GM15510 (cell line): ENCODE data around the gene DUS1L.

Source experiments
- POLR2A ChIP-seq: IDR thresholded peaks from 3 replicates; pipeline ENCODE4 v1.6.1; 2011; ENCODE audit warnings: borderline replicate concordance; ENCODE audit not compliant: insufficient read length; ENCODE audit errors: extremely low read depth

The DUS1L gene

DNA sequence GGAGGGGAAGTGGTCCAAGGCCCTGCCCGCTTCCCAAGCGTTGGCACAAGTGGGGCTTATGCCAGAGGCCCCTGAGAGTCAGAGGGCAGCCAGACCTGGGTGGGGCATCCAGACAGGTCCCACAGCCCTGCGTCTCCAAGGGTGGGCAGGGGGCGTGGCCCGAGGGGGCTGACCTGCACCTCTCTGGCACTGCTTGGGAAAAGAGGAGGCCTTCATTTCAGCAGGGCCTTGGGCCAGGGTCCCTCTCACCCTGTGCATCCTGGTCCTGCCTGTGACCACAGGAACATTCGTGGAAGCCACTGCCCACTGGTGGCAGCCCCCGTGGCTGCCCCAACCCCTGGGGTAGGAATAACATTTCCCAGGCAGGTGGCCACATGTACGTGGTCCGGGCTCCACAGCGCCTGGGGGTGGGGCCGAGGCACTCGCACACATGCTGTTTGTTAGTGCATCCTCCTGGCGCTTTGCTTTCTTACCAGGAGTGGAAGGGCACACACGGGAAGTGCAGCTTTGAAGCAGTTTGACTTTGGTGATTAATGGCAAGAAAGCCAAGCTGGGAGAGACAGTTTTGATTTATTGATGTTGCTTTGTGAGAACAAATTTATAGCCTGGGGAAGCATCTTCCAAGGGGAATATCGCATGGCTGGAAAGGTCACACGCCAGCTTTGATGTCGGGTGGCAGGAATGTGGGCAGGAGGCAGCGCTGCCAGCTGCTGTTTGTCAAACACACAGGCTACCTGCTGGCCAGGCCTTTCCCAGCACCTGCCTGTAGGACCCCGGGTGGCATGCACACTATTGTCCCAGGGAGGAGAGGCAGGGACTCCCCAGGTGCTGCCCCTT, 47.2 kb downstream of the DUS1L start:
- TF ChIP-seq POLR2A, result no peak

DNA sequence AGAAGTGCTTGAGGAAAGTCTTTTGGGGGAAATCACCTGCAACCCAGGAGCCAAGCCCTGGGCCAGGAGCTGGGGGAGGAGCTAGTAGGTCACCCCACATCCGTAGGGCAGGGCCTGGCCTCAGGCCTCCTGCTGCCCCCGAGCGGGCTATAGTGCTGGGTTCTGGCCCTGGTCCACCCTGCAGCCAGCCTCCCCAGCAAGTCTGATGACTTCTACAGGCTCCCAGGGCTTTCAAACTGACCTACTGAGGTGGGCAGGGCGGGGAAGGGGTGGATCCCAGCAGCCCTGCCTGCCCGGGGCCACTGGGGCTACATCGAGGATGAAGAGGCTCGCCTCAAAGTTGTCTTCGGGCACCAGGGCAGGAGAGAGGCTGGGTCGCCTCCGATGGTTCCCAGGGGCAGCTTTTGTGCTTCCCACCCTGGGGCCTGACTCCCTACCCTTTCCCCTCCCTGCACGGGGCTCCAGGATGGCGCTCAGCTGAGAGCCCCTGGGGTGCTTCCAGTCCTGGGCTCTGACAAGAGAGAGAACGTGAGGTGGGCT, 47.9 kb downstream of the DUS1L start:
- TF ChIP-seq POLR2A, result no peak

DNA sequence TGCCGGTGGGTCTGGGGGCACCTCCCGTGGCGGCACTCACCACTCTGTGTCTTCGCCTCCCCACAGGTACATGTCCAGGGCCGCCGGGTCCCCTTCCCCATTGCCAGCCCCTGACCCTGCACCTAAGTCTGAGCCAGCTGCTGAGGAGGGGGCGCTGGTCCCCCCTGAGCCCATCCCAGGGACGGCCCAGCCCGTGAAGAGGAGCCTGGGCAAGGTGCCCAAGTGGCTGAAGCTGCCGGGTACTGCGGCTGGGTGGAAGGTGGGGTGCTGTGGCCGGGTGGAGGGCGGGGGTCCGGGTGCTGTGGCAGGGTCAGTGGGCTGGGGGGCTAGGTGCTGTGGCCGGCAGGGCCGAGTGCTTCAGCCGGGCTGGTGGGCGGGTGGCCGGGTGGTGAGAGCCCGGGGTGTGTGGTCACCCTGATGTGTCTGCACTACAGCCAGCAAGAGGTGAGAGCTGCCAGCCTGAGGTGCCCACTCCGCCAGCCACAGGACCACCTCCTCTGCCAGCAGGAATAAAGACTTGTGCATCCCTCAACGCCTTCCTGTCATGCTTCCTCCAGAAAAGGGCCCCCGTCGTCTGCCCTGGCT, 48.6 kb downstream of the DUS1L start:
- TF ChIP-seq POLR2A, result no peak

DNA sequence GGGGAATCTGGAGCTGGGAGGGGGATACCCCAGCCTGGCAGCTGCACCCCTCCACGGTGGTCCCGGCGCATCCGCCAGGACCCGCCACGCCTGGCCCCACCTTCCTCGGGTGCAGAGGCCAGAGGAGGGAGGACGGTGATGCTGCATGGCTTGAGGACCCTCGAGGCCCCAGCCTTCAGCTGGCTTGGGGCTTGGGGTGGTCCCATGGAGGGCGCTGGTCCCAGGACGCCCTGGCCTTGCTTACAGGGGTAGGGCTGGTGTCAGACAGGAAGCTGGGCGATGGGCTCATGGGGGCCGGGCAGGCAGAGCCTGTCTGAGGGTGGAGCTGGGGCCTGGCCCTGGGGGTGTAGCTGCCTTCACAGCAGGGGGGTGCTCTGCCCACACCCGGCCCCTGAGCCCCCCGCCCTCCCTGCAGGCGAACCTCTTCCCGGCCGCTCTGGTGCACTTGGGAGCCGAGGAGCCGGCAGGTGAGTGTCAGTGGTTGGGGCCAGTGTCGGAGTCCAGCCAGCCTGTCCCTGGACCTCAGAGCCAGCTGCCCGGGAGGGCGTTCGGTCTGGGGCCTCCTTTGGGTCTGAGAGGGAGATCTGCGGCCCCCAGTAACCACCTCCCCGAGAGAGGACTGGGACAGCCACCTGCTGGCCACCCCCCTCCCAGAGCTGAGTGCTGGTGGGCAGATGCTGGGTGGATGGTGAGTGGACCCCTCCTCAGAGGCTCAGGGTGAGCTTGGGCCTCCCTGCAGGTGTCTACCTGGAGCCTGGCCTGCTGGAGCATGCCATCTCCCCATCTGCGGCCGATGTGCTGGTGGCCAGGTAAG, 49.3 kb downstream of the DUS1L start:
- no peak for TF ChIP-seq POLR2A

DNA sequence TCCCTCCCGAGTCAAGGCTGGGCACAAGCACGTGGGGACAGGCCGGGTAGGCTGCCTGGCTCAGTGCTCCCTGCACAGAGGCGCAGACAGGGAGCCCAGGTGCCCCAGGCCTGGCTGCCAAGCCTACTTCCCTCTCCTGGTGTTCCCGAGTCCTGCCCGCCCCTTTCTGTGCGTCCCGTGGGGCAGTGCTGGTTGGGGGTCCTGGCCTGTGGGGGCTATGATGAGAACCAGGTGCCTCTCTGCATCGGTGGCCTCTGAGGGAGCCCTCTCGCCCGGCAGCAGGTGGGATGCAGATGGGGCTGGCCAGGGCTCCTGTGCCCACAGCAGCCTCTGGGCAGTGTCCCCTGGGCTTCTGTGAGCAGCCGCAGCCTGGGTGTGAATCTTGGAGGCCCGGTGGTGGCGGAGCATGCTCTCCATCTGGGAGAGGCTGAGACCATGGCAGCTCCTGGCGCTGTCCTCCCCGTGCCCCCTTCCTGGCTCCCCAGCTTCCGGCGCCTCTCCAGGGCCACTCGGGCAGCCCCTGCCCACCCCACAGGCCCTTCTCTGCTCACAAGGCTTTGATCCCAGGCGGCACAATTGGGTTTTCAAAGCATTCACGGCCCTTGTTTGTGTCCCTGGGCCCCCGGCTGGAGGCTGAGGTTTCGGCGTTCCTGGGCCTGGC, 50.2 kb downstream of the DUS1L start:
- no peak for TF ChIP-seq POLR2A

DNA sequence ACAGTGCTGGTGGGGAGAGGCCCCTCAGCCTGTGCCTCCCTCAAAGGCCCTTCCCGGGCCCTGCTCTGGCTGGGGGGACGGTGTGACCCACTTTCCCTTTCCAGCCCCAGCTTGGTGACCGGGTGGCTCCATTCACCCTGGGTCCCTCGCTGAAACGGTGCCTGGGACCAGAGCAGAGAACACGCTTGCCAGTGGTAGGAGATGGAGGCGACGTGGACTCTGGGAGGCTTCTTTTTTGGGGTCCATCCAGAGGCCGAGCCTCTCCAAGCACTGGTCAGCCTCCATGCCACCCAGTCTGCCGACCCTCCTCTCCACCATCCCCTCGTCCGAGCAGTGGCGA, 50.7 kb downstream of the DUS1L start:
- TF ChIP-seq POLR2A, result no peak

DNA sequence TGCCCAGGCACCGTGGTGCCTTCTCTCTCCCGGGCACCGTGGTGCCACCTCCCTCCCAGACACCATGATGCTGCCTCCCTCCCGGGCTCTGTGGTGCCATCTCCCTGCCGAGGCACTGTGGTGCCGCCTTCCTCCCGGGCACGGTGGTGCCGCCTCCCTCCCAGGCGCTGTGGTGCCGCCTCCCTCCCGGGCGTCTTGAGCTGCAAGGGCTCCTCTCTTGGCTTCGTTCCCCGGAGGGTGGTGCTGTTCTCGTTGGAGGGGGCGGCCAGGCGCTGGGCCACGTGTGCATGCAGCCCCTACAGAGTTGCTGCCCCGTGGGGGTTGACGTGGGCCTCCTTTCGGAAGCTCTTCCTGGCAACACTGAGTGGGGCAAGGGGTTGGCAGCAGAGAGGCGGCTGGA, 51.2 kb downstream of the DUS1L start:
- no peak for TF ChIP-seq POLR2A

DNA sequence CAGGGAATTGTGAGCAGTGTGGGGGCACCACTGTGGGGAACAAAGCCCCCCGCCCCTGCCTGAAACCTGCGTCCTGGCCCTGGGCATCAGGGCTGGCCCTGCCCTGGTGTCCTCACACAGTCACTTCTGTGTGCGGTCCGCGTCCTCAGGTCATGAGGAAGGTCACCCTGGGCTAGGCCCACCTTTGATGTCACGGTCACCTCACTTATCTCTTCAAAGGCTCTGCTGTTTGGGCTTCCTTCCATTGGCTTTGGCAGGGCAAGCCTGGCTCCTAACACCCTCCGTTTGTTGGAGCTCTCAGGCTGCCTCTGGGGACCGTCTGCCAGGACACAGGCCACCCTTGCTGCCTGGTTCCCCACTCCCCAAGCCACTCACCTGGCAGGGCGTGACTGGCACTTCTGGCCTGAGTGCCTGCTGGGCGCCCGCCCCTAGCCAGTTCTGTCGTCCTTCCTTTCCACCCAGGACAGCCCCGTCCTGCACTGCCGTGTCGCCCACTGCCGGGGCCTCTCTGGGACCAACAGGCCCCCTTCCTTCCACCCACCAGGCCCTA, 51.8 kb downstream of the DUS1L start:
- no peak for TF ChIP-seq POLR2A

DNA sequence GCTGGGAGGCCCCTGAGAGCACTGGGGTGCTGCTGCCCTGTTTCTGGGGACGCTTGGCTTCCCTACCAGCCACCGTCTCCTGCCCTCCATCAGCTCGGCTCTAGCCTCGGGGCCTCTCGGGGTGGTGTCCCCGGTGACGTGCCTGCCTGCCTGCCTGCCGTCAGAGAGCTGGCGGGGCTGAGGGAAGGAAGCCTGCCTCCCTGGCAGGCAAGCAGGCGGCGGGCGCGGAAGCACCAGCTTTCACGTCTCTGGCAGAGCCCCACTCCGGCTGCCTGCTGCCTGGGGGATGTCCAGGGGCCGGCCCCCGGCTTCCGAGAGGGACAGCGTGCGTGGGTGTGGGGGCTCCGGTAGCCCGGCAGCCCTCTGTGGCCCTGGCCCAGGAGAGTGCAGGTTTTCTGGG, 52.3 kb downstream of the DUS1L start:
- TF ChIP-seq POLR2A, result no peak

DNA sequence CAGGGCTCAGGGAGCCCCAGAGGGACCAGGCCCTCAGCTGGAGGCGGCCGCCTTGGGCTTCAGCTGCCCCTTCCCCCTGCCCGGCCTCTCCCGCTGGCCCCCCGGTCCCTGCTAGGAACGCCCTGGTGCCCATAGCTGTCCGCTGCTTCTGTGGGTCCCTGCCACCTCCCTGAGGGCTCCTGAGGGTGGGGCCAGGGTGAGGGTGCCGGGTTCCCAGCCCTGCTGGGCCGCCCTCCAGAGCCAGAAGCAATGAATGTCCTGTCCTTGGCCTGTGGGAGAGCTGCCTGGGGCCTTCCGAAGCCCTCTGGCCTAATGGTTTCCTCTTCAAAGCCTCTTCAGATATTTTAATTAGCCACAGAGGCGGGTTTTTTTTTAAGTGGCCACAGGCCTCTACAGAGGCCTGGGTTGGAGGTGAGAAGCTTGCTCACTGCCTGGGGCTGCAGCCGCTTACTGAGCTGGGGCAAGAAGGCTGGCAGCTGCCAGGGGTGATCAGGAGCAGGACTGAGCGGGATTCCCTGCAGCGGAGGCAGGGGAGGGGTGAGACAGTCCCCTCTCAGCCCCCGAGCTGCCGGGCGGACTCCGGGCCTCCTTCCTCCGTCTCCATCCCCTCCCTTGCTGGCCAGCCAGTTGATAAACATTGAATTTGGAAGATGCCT, 52.8 kb downstream of the DUS1L start:
- no peak for TF ChIP-seq POLR2A

DNA sequence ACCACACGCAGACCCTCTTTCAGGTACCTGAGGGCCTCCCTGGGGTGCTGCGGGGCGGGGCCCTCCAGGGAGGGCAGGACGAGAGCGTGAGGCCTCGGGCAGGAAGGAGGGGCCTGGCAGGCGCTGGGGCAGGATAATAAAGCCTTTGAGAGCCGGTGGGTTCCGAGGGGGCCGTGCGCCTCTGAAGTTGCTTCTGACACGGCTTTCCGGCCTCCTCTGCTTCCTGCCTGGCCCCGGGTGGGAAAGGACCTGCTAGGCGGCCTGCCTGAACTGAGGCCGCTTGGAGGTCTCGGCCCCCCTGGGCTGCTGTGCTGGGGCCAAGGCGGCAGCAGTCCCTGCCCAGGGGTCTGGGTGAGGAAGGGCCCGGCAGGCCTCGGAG, 53.4 kb downstream of the DUS1L start:
- no peak for TF ChIP-seq POLR2A

DNA sequence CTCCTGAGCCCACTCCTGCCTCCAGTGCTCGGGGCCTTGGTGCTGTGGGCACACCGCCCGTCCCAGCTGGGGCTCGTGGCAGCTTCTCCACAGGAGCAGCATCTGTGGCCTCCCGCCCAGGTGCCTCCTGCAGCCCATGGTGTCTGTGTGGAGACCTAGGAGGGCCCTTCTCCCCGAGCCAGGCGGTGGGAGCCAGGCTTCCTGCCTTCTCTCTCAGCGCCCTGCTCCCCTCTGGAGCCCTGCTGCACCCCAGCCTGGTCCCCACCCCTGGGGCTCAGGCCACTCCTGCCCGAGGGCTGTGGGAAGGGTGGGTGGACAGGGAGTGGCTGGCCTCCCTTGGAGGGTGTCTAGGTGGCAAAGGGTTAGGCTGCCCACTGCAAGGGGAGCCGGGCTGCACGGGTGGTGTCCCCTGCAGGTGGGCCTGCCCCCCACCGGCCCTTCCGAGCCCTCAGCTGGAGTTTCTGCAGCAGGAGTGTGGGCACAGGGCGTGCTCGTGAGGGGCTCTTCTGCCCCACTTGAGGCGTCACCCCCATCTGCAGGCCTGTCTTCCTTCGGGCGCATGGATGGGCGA, 53.9 kb downstream of the DUS1L start:
- TF ChIP-seq POLR2A, result no peak

DNA sequence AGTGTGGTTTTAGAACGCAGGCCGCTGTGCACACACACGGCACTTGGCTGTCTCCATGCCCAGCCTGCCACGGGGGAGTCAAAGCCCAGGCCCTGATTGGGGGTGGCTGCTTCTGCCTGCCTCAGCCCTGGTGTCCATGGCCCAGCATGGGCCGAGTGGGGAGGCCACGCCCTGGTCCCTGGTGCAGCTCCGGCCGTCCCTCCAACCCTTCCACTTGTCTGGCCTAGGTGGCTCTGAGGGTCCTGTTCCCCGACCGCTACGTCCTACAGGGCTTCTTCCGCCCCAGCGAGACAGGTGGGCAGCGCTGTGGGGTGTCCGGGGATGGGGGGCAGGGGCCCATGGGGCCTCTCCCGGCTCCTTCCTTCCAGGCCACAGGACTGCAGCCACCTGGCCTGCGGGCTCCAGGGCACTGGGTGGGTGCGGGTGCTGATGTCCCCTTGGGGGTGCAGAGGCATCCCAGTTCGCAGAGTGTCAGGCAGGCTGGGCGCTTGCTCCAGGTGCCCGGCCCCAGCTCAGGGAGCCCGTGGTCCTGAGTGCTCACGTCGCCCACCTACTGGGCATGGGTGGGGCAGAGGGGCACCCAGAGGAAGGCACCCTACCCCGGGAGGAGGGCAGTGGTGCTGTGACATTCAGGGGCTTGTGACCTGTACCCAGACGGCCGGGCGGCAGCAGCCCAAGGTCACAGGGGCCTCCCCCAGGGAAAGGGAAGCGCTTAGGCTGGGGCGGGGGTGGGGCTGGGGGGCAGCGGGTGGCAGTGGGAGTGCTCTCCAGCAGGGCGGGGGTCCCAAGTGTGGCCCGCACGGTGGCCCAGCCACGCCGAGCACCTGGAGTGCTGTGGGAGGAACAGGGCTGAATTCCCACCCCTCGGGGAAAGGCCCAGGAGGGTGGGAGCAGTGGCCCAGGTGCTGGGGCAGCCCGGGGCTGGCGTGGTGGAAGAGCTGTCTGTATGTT, 54.8 kb downstream of the DUS1L start:
- no peak for TF ChIP-seq POLR2A
